Jurkat, Clone E6-1 (cell line): ENCODE measurements around the gene SIAH1.
"Not testable (repeated sequence)": the region's sequence is repeated elsewhere in the genome, so short reads cannot be mapped to it uniquely, and the experiment has no call there.

Experiments used
- DNase-seq: peaks from one replicate; pipeline ENCODE4 v3.0.0-alpha.2; 2011; ENCODE audit warnings: low read depth, low spot score
- H3K4me3 ChIP-seq: 2 replicates; pipeline ENCODE4 v1.5.1; 2011; ENCODE audit warnings: mild to moderate bottlenecking, low read length, control low read depth, moderate library complexity

The SIAH1 gene

DNA sequence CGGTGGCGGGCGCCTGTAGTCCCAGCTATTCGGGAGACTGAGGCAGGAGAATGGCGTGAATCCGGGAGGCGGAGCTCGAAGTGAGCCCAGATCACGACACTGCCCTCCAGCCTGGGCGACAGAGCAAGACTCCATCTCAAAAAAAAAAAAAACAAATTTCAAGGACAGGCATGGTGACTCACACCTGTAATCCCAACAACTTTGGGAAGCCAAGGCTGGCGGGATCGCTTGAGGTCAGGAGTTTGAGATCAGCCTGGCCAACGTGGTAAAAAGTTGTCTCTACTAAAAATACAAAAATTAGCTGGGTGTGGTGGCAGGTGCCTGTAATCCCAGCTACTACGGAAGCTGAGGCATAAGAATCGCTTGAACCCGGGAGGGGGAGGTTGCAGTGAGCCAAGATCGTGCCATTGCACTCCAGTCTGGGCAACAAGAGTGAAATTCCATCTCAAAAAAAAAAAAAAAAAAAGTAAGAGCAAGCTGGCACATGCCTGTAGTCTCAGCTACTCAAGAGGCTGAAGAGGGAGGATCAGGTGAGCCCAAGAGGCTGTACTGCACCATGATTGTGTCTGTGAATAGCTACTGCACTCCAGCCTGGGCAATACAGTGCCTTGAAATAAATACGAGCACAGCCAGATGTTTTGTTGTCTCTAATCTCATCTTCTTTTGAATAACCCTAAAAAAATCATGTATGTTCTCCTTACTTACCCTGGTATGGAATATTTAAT, 14.4 kb downstream of the SIAH1 start:
- H3K4me3 ChIP-seq, DNase-seq: not testable (repeated sequence)

GRCh38 chr16:48370229-48370628, 15.0 kb downstream of the SIAH1 start:
- DNase-seq = no peak

GRCh38 chr16:48369765-48370164, 15.4 kb downstream of the SIAH1 start:
- no peak overlapping the region for H3K4me3 ChIP-seq
- no peak for DNase-seq

More at GRCh38 chr16:48370229-48370628, 15.0 kb downstream of the SIAH1 start:
- no peak overlapping the region for H3K4me3 ChIP-seq

- no peak overlapping the region for H3K4me3 ChIP-seq
- no peak for DNase-seq
Observed at GRCh38 chr16:48367441-48368049, 17.7 kb downstream of the SIAH1 start.

- peak overlapping the region; percentile 57 for H3K4me3 ChIP-seq
- DNase-seq = peak; percentile 74
Observed at GRCh38 chr16:48366165-48367093, 18.8 kb downstream of the SIAH1 start.

DNA sequence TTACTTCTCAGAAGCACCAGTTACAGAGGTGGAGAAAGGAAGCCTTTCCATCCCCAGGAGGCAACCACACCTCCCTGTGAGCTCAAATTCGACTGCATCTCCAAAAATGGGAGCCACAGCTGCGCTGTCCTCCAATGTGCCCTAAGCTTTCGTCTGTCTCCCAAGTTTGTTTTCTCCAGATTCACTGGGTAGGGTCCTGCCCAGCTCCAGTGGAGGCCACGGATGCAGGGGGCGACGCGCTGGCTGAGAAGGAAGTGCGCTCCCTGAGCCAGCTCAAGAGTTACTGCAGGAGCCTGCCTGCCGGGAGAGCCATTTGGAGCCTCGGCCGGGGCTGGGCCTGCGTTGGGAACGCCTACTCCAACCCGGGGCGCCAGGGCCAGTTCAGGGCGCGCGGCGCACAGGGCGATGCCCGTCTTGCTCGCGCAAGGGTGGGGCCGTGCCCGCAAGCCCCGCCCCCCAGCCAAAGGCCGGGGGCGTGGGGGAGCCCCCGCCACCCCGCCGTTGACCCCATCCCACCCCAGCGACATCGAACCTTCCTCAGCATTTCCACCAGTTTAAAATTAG, 19.5 kb downstream of the SIAH1 start:
- peak overlapping the region; percentile 57 for H3K4me3 ChIP-seq
- DNase-seq = no peak

DNA sequence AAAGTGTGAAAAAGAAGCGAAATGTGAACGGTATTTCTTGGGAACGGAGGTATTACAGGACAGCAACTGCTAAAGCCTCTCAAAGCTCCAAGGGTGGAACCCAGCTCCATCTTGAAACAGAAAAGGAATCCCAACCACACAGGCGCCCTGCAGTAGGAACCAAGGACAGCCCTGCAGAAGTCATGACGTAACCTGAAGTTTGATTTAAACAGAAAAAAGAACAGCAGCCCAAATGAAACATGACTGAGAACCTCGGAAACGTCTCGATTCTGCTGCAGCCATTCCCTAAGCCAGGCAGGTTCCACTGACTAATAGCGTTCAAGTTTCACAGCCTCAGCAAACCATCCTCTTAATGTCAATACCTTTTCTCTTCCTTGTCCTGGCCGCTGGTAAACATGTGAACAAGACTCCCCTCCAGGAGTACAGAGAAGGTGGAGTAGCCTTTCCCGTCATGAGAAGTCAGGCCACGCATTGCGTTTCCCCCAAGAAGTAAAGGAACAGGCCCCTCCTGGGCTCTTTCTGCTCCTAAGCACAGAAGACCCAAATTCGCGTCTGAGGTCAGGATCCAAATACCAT, 20.1 kb downstream of the SIAH1 start:
- H3K4me3 ChIP-seq = no peak overlapping the region
- DNase-seq = no peak

- no peak overlapping the region for H3K4me3 ChIP-seq
- no peak for DNase-seq
Observed at GRCh38 chr16:48361540-48362144, 23.6 kb downstream of the SIAH1 start.

- H3K4me3 ChIP-seq = no peak overlapping the region
- no peak for DNase-seq
Observed at GRCh38 chr16:48361012-48361411, 24.2 kb downstream of the SIAH1 start.

DNA sequence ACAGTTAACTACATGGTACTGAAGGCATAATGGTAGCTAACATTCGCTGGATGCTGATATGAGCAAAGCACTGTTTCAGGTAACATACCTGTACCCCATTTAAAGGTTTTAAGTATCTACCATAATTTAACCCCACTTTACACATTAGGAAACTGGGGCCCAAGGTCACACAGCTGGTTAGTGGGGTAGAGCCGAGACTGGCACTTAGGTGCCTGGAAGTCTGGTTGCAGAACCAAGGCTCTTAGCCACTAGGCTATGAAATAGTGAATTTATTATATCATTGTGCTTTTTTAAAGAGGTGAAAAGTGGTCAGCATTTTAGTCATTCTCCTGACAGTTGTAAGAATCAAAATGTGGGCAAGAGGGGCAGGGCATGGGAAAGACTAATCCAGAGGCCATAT, 25.2 kb downstream of the SIAH1 start:
- DNase-seq = no peak
- no peak overlapping the region for H3K4me3 ChIP-seq

GRCh38 chr16:48358419-48358818, 26.8 kb downstream of the SIAH1 start:
- no peak overlapping the region for H3K4me3 ChIP-seq
- no peak for DNase-seq

GRCh38 chr16:48356633-48357376, 28.4 kb downstream of the SIAH1 start:
- H3K4me3 ChIP-seq = no peak overlapping the region
- DNase-seq = no peak

GRCh38 chr16:48354877-48355855, 30.0 kb downstream of the SIAH1 start:
- no peak for DNase-seq
- H3K4me3 ChIP-seq = no peak overlapping the region

GRCh38 chr16:48354385-48354784, 30.8 kb downstream of the SIAH1 start:
- H3K4me3 ChIP-seq, DNase-seq: not testable (repeated sequence)

DNA sequence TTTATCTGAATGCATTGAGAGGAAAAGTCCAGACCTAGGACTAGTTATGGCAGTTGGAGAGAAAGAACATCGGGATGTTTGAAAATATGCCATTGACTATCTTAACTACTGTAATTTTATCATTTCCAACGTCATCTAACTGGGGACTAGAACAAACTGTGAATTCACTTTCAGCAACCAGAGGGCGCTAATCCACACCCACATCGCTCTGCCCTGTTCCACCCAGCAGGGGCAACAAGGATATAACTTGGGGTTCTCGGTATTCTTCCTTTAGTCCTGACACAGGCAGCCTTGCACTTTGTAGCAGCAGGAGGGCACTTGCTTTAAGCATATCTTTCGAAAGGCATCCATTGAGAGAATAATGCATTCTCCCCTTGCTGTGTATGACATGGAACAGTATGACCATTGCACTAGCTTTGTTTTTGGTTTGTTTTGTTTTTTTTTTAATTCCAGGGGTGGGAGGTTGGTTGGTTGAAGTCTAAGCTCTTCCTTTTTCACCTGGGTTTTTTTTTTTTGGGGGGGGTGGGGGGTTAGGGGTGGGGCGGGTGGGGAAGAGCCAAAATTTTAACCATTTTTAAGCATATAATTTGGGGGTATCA, 31.5 kb downstream of the SIAH1 start:
- peak; percentile 76 for DNase-seq

DNA sequence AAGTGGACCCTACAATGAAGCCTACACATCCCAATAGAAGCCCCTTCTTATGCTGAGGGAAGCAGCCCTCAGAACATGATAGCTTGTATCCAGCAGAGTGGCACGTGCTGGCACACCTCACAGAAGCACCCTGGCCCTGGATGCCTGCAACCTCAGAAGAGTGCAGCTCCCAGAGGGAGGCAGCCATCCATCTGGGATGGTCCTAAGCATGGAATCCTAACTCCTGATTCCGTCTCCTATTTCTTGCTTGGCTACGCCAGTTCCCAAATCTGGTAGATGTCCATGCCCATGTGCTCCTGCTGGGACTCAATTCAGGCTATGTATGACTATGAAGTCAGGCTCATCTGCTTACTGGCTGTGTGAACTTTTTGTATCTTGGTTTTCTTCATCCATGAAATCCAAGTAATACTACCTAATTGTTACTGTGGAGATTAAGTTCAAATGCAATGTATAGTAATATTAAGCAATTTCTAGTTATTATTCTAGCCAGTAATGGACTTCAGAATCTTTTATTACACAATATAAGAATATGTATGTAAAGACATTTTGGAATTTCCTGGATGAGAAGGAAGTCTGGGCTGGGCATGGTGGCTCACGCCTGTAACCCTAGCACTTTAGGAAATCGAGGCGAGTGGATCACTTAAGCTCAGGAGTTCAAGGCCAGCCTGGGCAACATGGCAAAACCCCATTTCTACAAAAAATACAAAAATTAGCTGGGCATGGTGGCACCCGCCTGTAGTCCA, 32.4 kb downstream of the SIAH1 start:
- H3K4me3 ChIP-seq = no peak overlapping the region
- DNase-seq = no peak

More for the DNA sequence above, 31.5 kb downstream of the SIAH1 start:
- no peak overlapping the region for H3K4me3 ChIP-seq
